ENCODE measurements around the gene AMFR. TPM values are rescaled to one million over a fixed set of nuclear protein-coding genes. Genes with fewer than 3 reads are reported as not detected.

The AMFR gene
- polyA plus RNA-seq (2012; ENCODE audit: missing spikeins), result 36.5 TPM

DNA sequence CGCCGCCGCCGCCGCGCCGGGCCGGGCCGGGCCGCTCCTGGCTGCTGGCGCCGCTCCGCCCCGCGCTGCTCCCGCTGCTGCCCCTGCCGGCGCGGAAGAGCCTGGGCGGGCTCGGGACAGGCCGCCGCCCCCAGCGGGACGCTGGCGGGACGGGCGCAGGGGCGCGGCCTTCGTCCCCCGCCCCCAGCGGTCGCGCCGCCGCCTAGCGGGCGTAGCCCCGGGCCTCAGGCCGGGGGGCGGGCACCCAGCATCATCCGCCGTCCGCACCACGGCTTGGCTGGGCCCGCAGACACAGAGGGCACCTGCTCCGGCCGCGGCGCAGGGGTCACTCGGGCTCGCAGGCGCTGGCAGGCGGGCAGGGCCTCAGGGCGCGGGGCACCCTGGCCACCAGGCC is at the start of gene AMFR:
Gene AMFR, minus strand, starts transcription at position 107 of the 394 bp plus-strand sequence. CDS start 218 bp downstream, outside the sequence.
- FAIRE-seq, result peak; percentile 88
- TF ChIP-seq POLR2AphosphoS5 (IDR thresholded peaks at IDR 0.05; ENCODE audit: low read depth, low read length), result no peak
- TF ChIP-seq TAF1 (IDR thresholded peaks at IDR 0.05; ENCODE audit: borderline replicate concordance, low read depth, low read length), result 0 out of 2 replicates have a peak, but pooled peaks have one; percentile 12
- peak; percentile 34; the same call in 1 of the 2 replicates for TF ChIP-seq POLR2A (IDR thresholded peaks at IDR 0.05; ENCODE audit: low read depth, low read length)
- peak; percentile 72 for DNase-seq (ENCODE audit: insufficient read length)

GRCh38 chr16:56470666-56471065 is 45.3 kb upstream of the AMFR start:
- TF ChIP-seq POLR2A (IDR thresholded peaks at IDR 0.05; ENCODE audit: low read depth, low read length), result no peak
- TF ChIP-seq POLR2AphosphoS5 (IDR thresholded peaks at IDR 0.05; ENCODE audit: low read depth, low read length), result no peak
- no peak for TF ChIP-seq TAF1 (IDR thresholded peaks at IDR 0.05; ENCODE audit: borderline replicate concordance, low read depth, low read length)

GRCh38 chr16:56470232-56470631 is 44.9 kb upstream of the AMFR start:
- FAIRE-seq (no peak), DNase-seq (ENCODE audit: insufficient read length) (no peak)
- no peak for TF ChIP-seq POLR2AphosphoS5 (IDR thresholded peaks at IDR 0.05; ENCODE audit: low read depth, low read length)
- no peak for TF ChIP-seq POLR2A (IDR thresholded peaks at IDR 0.05; ENCODE audit: low read depth, low read length)
- no peak for TF ChIP-seq TAF1 (IDR thresholded peaks at IDR 0.05; ENCODE audit: borderline replicate concordance, low read depth, low read length)

More at GRCh38 chr16:56470666-56471065, 45.3 kb upstream of the AMFR start:
- no peak for FAIRE-seq
- DNase-seq (ENCODE audit: insufficient read length), result no peak

GRCh38 chr16:56469748-56470147 is 44.4 kb upstream of the AMFR start:
- no peak for TF ChIP-seq POLR2AphosphoS5 (IDR thresholded peaks at IDR 0.05; ENCODE audit: low read depth, low read length)
- TF ChIP-seq POLR2A (IDR thresholded peaks at IDR 0.05; ENCODE audit: low read depth, low read length), result no peak
- TF ChIP-seq TAF1 (IDR thresholded peaks at IDR 0.05; ENCODE audit: borderline replicate concordance, low read depth, low read length), result no peak
- no peak for DNase-seq (ENCODE audit: insufficient read length)
- FAIRE-seq, result no peak

DNA sequence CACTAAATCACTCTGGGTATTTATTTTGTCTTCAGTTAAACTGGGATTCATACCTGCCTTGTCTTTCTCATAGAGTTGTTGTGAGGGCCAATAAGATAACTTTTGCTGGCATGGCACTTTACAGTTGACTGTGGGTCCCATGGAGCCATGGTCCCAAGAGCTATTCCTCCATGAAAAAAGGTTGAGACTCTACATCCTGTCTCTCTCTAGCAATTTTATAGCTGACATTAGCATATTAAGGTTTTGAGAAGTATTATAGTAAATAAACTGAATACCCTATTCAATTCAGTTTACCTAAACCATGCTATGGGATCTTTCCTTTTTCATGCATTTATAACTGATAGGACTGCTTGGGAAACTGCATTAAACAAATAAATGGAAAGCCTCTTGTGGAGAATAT is 43.5 kb upstream of the AMFR start:
- DNase-seq (ENCODE audit: insufficient read length) (no peak), FAIRE-seq (no peak)
- TF ChIP-seq TAF1 (IDR thresholded peaks at IDR 0.05; ENCODE audit: borderline replicate concordance, low read depth, low read length), result no peak
- no peak for TF ChIP-seq POLR2AphosphoS5 (IDR thresholded peaks at IDR 0.05; ENCODE audit: low read depth, low read length)
- no peak for TF ChIP-seq POLR2A (IDR thresholded peaks at IDR 0.05; ENCODE audit: low read depth, low read length)

- FAIRE-seq, result no peak
- DNase-seq (ENCODE audit: insufficient read length), result no peak
- no peak for TF ChIP-seq POLR2A (IDR thresholded peaks at IDR 0.05; ENCODE audit: low read depth, low read length)
- TF ChIP-seq POLR2AphosphoS5 (IDR thresholded peaks at IDR 0.05; ENCODE audit: low read depth, low read length), result no peak
- TF ChIP-seq TAF1 (IDR thresholded peaks at IDR 0.05; ENCODE audit: borderline replicate concordance, low read depth, low read length), result no peak
These were observed 41.0 kb upstream of the AMFR start for GRCh38 chr16:56466344-56466743.

GRCh38 chr16:56463153-56463552 is 37.8 kb upstream of the AMFR start:
- TF ChIP-seq TAF1 (IDR thresholded peaks at IDR 0.05; ENCODE audit: borderline replicate concordance, low read depth, low read length) (no peak), POLR2AphosphoS5 (IDR thresholded peaks at IDR 0.05; ENCODE audit: low read depth, low read length) (no peak), POLR2A (IDR thresholded peaks at IDR 0.05; ENCODE audit: low read depth, low read length) (no peak)

GRCh38 chr16:56462064-56462796 is 36.9 kb upstream of the AMFR start:
- FAIRE-seq (no peak), DNase-seq (ENCODE audit: insufficient read length) (no peak)
- TF ChIP-seq TAF1 (IDR thresholded peaks at IDR 0.05; ENCODE audit: borderline replicate concordance, low read depth, low read length) (no peak), POLR2AphosphoS5 (IDR thresholded peaks at IDR 0.05; ENCODE audit: low read depth, low read length) (no peak), POLR2A (IDR thresholded peaks at IDR 0.05; ENCODE audit: low read depth, low read length) (no peak)

More at GRCh38 chr16:56463153-56463552, 37.8 kb upstream of the AMFR start:
- no peak for DNase-seq (ENCODE audit: insufficient read length)
- no peak for FAIRE-seq

DNA sequence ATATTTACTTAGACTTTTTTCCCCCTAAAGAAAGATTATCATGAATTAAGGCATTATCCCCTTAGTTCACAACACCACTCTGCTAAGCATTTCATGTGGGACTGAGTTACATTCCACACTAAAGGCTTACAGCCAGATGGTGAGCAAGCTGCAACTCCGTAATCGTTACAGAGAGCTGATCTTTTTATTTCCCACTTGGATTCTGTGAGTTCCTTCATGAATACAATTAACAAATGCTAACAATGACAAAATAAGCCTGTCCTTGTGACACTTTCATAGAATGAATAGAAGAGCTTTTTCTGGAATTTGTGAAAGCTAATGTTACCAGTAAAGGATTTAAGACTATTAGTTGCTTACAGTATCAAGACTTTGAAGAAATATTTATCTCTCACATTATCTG is 34.8 kb upstream of the AMFR start:
- no peak for FAIRE-seq

GRCh38 chr16:56457927-56458470 is 32.7 kb upstream of the AMFR start:
- DNase-seq (ENCODE audit: insufficient read length) (no peak), FAIRE-seq (no peak)
- TF ChIP-seq POLR2AphosphoS5 (IDR thresholded peaks at IDR 0.05; ENCODE audit: low read depth, low read length), result no peak
- TF ChIP-seq POLR2A (IDR thresholded peaks at IDR 0.05; ENCODE audit: low read depth, low read length), result no peak
- TF ChIP-seq TAF1 (IDR thresholded peaks at IDR 0.05; ENCODE audit: borderline replicate concordance, low read depth, low read length), result no peak

More for the DNA sequence above, 34.8 kb upstream of the AMFR start:
- TF ChIP-seq TAF1 (IDR thresholded peaks at IDR 0.05; ENCODE audit: borderline replicate concordance, low read depth, low read length), result no peak
- no peak for TF ChIP-seq POLR2A (IDR thresholded peaks at IDR 0.05; ENCODE audit: low read depth, low read length)
- no peak for TF ChIP-seq POLR2AphosphoS5 (IDR thresholded peaks at IDR 0.05; ENCODE audit: low read depth, low read length)
- no peak for DNase-seq (ENCODE audit: insufficient read length)

- peak; percentile 28 for DNase-seq (ENCODE audit: insufficient read length)
- TF ChIP-seq POLR2AphosphoS5 (IDR thresholded peaks at IDR 0.05; ENCODE audit: low read depth, low read length) (no peak), TAF1 (IDR thresholded peaks at IDR 0.05; ENCODE audit: borderline replicate concordance, low read depth, low read length) (no peak), POLR2A (IDR thresholded peaks at IDR 0.05; ENCODE audit: low read depth, low read length) (no peak)
- peak; percentile 38 for FAIRE-seq
These were observed 26.7 kb upstream of the AMFR start for GRCh38 chr16:56451753-56452689.

All from GM12892 (cell line).